Body of pancreas (tissue), 4 donors: ENCODE measurements around the gene KRT23. TPM values are rescaled to one million over a fixed set of nuclear protein-coding genes. Genes with fewer than 3 reads are reported as not detected.

Source experiments
- ATAC-seq: fragments of 150-250 bp; one replicate; pipeline ENCODE4 v1.9.1; 2016
- DNase-seq, 4 donors: peaks; one replicate each; pipeline ENCODE4 v3.0.0-alpha.2; 2019
- H3K27ac ChIP-seq, 4 donors: fragments of 200-600 bp; sonication (generic); 1 replicate in 3 of 4; 2 replicates in 1 of 4; pipeline versions ENCODE4 v1.5.1 to v1.6.1; 2016 to 2019; ENCODE audit warnings: mild to moderate bottlenecking in 1 of 4, mixed read lengths in 1 of 4, moderate library complexity in 1 of 4
- H3K27me3 ChIP-seq, 2 donors: fragments of 200-600 bp; sonication (generic); one replicate each; pipeline ENCODE4 v1.6.0; 2016; ENCODE audit warnings: mild to moderate bottlenecking in 1 of 2
- H3K36me3 ChIP-seq, 2 donors: fragments of 200-600 bp; sonication (generic); replicated peaks in 1 of 2; 2 replicates each; pipeline ENCODE4 v1.5.1; 2016; ENCODE audit warnings: low read depth in 2 of 2; ENCODE audit not compliant: insufficient read depth in 1 of 2
- H3K4me1 ChIP-seq: fragments of 200-600 bp; sonication (generic); one replicate; pipeline ENCODE4 v1.6.0; 2016
- H3K4me3 ChIP-seq, 2 donors: fragments of 200-600 bp; sonication (generic); 1 replicate in 1 of 2; 2 replicates in 1 of 2; pipeline ENCODE4 v1.5.1; 2016 to 2019
- H3K9me3 ChIP-seq, 3 donors: fragments of 200-600 bp; sonication (generic); 1 replicate in 2 of 3; 2 replicates in 1 of 3; pipeline ENCODE4 v1.5.1; 2016
- POLR2A ChIP-seq, 3 donors: fragments of 450-650 bp; IDR thresholded peaks; one replicate each; pipeline ENCODE4 v1.6.1; 2016; ENCODE audit warnings: antibody characterized with exemption in 3 of 3, mild to moderate bottlenecking in 2 of 3
- WGBS, 2 donors: methylation state at CpG; one replicate each; pipeline ENCODE4 v1.1.5; 2017; 5-methylcytosine and 5-hydroxymethylcytosine counted together
- intact Hi-C: fragments of 100-400 bp; cut with DNase I; formaldehyde crosslinking; loops from one replicate; pipeline ENCODE4 v1.15.1; 2023
- total RNA-seq, 2 donors: library from RNA; depleted of rRNA; stranded (reverse); fragments of >200 nt; gene quantifications; one replicate each; pipeline ENCODE4 v1.1.0, GENCODE V29; 2016
- TF ChIP-seq, protein P1 (sequence below), 7 experiments: fragments of 450-650 bp in 4 of 7; fragments of 200-600 bp in 3 of 7; sonication (generic) in 3 of 7; IDR thresholded peaks; one replicate each; pipeline ENCODE4 v1.5.1; 2016 to 2019; ENCODE audit warnings: antibody characterized with exemption in 7 of 7

Gene KRT23
- total RNA-seq, 2 donors from 2014 or later: 2.3 to 9.6 TPM

DNA sequence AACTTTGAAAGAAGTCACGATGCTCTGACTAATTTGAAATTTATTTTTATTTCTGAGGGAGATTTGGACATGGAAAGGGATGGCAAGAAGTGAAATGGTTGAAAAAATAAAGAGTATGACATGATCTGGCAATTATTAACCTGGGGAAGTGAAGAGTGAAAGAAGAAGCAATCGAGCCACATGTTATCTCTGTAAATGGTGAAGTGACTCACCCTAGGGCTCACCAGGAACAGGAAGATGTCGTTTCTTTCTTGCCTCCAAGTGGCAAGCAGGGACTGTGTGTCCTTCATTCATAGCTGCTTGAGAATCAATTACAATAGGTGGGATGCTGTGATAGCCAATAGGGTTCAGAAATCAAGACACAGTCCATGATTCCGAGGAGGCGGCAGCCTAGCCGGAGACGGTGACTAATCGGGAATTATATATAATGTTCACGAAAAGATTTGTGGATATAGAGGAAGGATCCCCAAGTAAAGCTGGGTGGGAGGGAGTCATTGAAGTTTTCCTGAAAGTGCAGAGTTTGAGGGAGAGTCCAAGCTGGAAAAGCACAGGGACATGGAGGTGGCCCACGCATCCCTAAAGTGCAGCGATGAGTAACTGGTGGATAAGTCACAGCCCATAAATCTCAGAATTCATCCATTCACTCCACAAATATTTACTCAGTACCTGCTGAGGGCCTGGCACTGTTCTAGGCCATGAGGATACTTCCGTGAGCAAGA lies 34.2 kb downstream of the KRT23 start:
- no peak overlapping the region for H3K4me3 ChIP-seq
- TF ChIP-seq, protein P1, sequence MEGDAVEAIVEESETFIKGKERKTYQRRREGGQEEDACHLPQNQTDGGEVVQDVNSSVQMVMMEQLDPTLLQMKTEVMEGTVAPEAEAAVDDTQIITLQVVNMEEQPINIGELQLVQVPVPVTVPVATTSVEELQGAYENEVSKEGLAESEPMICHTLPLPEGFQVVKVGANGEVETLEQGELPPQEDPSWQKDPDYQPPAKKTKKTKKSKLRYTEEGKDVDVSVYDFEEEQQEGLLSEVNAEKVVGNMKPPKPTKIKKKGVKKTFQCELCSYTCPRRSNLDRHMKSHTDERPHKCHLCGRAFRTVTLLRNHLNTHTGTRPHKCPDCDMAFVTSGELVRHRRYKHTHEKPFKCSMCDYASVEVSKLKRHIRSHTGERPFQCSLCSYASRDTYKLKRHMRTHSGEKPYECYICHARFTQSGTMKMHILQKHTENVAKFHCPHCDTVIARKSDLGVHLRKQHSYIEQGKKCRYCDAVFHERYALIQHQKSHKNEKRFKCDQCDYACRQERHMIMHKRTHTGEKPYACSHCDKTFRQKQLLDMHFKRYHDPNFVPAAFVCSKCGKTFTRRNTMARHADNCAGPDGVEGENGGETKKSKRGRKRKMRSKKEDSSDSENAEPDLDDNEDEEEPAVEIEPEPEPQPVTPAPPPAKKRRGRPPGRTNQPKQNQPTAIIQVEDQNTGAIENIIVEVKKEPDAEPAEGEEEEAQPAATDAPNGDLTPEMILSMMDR (IDR thresholded peaks at IDR 0.05): no peak
- no peak for TF ChIP-seq POLR2A (IDR thresholded peaks at IDR 0.05)
- DNase-seq (no peak), ATAC-seq (peak; percentile 15)
- WGBS, 2 donors: 44 to 53% methylated on average over 12 of the region's 12 CpGs
- no peaks in the 10 kb centered on the region for H3K36me3 ChIP-seq
- H3K27me3 ChIP-seq: no peaks in the 10 kb centered on the region
- intact Hi-C loops: no loop called here
- no peaks in the 10 kb centered on the region for H3K9me3 ChIP-seq
- H3K27ac ChIP-seq: no peak overlapping the region
- H3K4me1 ChIP-seq: no peaks in the 10 kb centered on the region

DNA sequence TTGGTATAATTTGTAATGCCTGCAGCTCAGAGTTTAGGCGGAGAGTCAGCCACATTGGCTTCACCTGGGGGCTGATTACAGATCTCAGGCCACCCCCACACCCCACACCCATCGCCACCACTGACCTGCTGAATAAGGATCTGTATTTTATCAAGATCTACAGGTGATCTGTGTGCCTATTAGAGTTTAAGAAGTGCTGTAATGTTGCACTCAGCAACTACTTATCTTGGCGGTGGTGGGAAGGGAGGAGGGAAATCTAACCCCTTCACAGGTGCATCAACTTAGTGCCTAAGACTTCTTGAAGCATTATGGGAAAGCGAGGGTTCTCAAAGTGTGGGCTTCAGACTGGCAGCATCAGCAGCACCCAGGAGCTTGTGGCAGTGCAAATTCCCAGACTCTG lies 34.9 kb downstream of the KRT23 start:
- intact Hi-C loops: no loop called here
- Histone ChIP-seq H3K9me3 (no peaks in the 10 kb centered on the region), H3K4me3 (no peak overlapping the region), H3K4me1 (no peaks in the 10 kb centered on the region), H3K27ac (no peak overlapping the region), H3K36me3 (no peaks in the 10 kb centered on the region), H3K27me3 (no peaks in the 10 kb centered on the region)
- DNase-seq (no peak), ATAC-seq (no peak)
- TF ChIP-seq POLR2A (IDR thresholded peaks at IDR 0.05): no peak
- TF ChIP-seq, protein P1 (IDR thresholded peaks at IDR 0.05): no peak
- WGBS, 2 donors: 69 to 80% methylated on average over 4 of the region's 4 CpGs

DNA sequence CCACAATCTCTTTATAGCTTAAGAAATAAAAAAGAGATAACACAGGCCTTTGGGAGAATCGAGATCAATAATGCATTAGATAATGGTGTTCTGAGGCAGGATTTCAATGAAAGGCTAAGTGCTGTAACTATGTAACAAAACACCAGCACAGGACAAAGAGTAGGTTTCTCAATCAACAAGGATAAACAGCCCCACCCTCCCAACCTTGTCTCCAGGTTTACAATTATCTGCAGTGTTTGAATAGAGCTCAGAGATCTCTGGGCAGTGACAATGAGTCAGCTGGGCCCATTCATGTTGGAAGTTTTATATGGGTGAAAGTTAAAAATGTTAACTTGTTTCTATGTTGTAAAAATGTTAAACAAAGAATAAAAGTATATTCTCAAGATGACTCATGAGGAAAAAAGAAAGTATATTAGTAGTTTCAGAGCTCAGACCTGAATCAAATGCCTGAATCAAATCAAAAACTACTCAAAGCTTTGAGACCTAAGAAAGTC lies 35.4 kb downstream of the KRT23 start:
- intact Hi-C loops: no loop called here
- no peak for ATAC-seq

DNA sequence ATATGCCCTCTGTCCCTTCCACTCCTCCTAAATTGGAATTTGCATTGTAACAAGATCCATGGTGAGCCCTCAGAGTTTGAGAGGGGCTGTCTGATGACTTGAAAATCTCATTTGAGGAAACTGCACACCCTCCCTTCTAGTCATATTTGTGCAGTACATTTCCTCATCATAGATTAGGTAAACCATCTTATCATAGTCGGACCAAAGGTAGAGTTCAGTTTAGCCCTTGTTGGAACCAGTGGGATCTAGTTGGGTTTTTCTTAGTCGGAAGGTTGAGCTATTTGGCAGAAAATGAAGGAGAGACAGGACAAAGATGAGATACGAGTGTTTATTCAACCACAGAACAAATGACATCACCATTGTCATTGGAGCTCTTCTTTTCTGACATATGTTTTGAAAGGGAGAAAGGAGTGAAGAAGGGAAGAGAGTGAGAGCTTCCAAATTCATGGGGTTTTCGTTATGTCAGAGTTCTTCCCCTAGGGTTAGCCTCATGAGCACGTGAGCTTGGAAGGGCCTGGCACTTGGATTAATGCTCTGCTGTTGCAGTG lies 36.6 kb downstream of the KRT23 start:
- Histone ChIP-seq H3K9me3 (no peaks in the 10 kb centered on the region), H3K27me3 (no peaks in the 10 kb centered on the region), H3K4me3 (no peak overlapping the region), H3K4me1 (no peaks in the 10 kb centered on the region), H3K36me3 (no peaks in the 10 kb centered on the region), H3K27ac (no peak overlapping the region)
- TF ChIP-seq, protein P1 (IDR thresholded peaks at IDR 0.05): no peak
- TF ChIP-seq POLR2A (IDR thresholded peaks at IDR 0.05): no peak
- ATAC-seq (no peak), DNase-seq (no peak)
- intact Hi-C loops: no loop called here
- WGBS, 2 donors: 57 to 59% methylated on average over 5 of the region's 5 CpGs

More for the DNA sequence above, 35.4 kb downstream of the KRT23 start:
- Histone ChIP-seq H3K27ac (no peak overlapping the region), H3K36me3 (no peaks in the 10 kb centered on the region), H3K9me3 (no peaks in the 10 kb centered on the region), H3K27me3 (no peaks in the 10 kb centered on the region), H3K4me1 (no peaks in the 10 kb centered on the region), H3K4me3 (no peak overlapping the region)
- TF ChIP-seq POLR2A (IDR thresholded peaks at IDR 0.05): no peak
- WGBS, 2 donors: 38 to 42% methylated on average over 1 of the region's 1 CpG
- no peak for DNase-seq

DNA sequence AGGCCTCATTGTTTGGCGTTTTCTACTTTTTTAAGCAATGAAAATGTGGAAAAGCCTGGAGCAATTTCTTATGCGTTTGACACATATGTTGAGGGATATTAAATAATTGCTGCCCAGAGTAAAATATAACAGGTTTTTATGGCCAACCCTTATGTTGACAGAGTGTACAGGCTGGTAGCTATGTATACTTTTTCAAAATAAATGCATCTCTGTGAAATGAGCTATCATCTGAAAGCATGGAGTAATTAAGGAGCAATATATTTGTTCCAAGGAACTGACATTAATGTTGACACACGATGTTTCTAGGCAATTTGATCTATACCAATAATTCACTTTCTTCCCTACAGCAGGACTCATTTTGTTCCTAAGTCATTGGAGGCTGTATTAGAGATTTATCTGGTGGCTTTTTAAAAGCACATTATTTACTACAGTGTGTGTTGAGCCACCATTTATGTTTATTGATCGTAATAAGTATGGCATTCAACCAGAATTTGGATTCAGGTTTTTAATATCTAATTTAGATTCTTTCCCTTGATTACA lies 40.5 kb downstream of the KRT23 start:
- 52 to 58% methylated on average over 4 of the region's 4 CpGs for WGBS, 2 donors
- DNase-seq (no peak), ATAC-seq (no peak)
- Histone ChIP-seq H3K36me3 (no peaks in the 10 kb centered on the region), H3K27ac (no peak overlapping the region), H3K4me1 (no peaks in the 10 kb centered on the region), H3K9me3 (no peaks in the 10 kb centered on the region), H3K27me3 (no peaks in the 10 kb centered on the region), H3K4me3 (no peak overlapping the region)
- TF ChIP-seq POLR2A (IDR thresholded peaks at IDR 0.05): no peak
- TF ChIP-seq, protein P1 (IDR thresholded peaks at IDR 0.05): no peak
- intact Hi-C loops: no loop called here
